Measurements from ENCODE around the gene ZNF23.
A peak's percentile ranks its signal among the peaks of the same experiment; 100 is the strongest.
"Not testable (repeated sequence)": the region's sequence is repeated elsewhere in the genome, so short reads cannot be mapped to it uniquely, and the experiment has no call there.

The ZNF23 gene

DNA sequence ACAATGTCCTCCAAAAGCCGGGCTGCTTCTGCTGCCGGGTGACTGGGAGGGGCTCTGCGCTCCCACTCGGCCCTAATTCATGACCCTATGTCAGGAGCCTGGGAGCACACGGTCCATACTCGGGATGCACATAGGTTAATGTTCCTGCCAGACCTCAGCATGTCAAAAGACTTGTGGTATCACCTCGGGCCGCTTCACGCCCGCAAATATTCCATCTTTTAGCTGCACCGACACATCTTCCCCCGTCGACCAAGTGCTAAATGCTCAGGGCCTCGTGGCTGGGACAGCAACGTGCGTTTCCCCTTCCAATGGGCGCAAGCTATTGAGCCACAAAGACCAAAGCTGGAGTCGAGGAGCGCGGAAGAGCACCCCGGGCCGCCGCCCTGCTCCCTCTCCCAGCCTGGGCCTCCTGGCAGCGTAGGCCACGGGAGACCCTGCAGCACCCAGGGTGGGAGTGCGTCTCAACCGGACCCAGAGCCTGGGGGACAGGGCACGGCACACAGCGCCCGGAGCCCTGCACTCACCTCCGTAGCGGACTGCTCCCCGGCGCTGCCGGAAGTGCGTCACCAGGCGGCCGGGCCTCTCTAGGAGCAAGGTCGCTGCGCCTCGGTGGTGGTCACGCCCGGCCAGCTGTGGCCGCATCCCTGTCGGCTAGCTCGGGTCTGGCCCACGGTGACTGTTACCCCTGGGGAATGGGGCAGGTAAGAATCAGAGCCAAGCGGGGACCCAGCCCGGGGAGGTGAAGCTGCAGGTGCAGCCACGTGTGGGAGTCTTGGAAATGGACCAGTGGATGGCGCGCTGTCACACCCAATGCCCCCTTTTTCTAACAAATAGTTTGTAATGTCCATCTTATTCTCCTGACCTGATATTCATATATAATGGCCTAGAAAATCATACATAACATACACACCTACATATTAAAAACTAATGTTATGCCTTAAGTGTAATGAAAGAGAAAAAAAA, at the start of gene ZNF23:
ZNF23 (minus strand) TSS at position 562 of the 963 bp plus-strand sequence. CDS start 5,451 bp downstream, outside the sequence.
- peak; percentile 74 for DNase-seq

- DNase-seq: no peak
Measured at GRCh38 chr16:71507061-71507460, 45.0 kb upstream of the ZNF23 start.

- no peak for DNase-seq
Measured at GRCh38 chr16:71504901-71505300, 42.9 kb upstream of the ZNF23 start.

DNA sequence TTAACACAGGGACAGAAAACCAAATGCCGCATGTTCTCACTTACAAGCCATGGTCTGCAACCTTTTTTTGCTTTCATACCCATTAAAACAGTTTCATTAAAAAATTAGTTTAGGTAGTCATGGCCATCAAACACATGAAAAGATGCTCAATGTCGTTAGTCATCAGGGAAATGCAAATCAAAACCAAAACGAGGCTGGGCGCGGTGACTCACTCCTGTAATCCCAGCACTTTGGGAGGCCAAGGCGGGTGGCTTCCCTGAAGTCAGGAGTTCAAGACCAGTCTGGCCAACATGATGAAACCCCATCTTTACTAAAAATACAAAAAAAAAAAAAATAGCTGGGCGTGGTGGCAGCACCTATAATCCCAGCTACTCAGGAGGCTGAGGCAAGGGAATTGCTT, 42.0 kb upstream of the ZNF23 start:
- DNase-seq: not testable (repeated sequence)

DNA sequence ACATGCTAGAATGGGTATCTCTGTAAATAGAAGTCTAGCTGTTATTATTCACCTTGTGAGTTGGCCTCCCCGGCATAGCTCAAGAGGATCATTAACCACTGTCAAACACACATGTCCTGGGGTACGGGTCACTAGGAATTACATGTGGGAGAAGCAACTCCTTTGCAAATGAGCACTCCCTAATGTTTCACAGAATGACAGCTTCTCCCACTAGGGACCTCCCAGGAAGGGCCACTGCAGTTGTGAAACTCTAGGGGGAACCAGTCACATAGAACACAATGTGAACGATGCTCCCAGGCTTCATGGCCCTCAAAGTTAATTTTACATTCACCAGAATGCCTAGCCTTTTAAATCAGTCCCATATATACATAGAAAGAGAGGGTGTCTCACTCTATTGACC, 39.5 kb upstream of the ZNF23 start:
- no peak for DNase-seq

DNA sequence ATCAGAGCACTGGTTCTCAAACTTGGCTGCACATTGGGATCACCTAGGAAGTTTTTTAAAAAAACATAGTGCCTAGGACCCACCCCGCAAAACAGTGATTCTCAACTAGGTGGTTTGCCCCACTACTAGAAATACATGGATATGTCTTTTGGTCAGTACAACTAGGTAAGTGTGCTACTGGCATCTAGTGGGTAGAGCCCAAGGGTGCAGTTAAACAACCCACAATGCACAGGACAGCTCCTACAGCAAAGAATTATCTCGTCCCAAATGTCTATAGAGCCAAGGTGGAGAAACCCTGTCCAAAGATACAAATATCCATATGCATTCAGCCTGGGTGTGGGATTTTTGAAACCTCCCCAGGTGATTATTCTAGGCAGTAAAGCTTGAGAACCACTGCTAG, 38.9 kb upstream of the ZNF23 start:
- no peak for DNase-seq

- DNase-seq: peak; percentile 57
Measured at GRCh38 chr16:71499775-71500364, 37.8 kb upstream of the ZNF23 start.

- no peak for DNase-seq
Measured at GRCh38 chr16:71498031-71498430, 36.0 kb upstream of the ZNF23 start.

DNA sequence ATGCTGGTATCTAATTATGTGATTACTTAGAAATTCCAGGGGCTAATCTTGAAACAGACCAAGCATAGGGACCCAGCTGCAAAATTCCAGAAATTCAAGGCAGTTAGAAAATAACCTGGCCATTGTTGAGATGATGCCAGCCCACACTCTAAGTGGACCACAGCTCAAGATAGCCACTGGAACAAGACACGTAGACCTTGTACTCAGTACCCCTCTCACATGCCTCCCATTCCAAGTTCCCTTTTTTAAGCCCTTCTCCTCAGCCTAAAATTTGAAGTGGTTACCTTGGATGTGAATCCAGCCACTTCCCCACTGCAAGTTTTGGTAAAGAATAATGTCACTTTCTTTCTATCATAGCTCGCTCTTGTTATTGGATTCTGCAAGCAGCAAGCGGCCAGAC, 31.2 kb upstream of the ZNF23 start:
- no peak for DNase-seq

GRCh38 chr16:71492786-71493185, 30.7 kb upstream of the ZNF23 start:
- no peak for DNase-seq

DNA sequence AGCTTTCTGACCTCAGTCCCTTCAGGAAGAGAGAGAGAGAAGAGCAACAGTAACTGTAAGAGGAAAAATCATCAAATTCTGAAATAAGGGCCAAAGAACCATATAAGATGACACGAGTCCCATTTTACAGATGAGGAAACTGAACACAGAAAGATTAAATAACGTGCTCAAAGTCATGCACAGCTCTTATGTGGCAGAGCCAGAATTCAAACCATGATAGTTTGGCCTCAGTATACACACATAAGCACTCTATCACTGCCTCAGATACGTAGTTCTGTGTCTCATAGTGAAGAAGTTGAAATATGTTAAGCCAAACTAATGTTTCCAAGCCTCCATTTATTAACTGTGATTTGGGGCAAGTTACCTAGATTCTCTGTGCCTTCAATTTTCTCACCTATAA, 29.0 kb upstream of the ZNF23 start:
- no peak for DNase-seq

DNA sequence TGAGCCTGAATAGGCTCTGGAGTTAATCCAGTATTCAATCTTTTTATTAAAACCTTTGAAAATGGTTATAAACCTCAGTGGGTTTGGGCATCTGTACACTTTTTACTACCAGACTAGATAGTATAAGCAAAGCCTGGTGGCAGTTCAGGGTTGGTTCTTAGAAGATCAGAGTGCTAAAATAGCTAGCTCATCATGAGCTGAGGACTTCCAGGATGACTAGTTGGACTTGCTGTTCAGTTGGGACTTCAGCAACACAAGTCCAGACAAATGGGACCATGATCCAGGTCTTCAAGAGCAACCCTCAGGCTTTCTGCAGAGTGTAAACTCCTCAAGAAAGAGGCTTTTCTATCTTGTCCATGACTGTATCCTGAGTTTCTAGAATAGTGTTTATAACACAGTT, 28.3 kb upstream of the ZNF23 start:
- no peak for DNase-seq

- DNase-seq: no peak
Measured at GRCh38 chr16:71489122-71489521, 27.1 kb upstream of the ZNF23 start, which contains the start of gene ZNF19. Gene ZNF19, minus strand, starts transcription at chr16:71489324. Its CDS starts 7,210 bp downstream, at chr16:71482114.

DNA sequence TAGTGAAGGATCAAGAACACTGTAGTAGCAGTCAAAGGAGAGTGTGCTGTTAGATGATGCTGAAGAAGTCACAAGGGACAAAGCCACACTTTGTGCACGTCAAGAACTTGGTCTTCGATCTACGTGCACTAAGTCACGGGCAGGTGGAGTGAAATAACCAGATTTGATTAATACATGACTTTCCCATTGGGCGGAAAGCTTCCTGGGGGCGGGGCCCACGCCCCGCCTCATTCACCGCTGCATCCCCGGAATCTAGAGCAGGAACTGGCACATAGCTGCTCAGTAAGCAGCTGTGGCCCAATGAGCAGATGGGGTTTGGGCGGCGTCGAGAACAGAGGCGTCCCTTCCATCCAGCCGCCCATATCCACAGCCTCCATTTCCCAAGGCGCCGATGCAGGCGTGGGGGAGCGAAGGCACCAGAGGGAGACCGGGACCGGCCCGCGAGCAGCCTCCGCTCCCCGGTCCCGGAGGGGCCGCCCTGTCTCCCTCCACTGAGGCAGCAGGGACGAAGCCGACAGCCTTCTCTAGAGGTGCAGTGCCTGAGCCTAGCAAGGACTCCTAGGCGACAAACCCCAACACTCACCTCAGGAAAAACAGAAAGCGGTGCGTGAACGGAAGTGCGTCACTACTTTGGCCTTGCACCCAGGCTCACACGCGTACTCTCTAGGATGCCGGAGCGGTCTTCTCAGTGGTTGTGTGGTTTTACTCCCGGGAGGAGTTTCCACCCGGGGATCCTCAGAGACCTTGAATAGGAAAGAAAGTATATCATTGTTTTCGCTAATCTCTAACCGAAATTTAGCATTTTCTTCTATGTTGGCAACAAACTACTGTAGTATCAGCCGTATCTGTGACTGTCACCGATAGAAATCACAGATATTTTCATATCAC, 22.2 kb upstream of the ZNF23 start:
- DNase-seq: peak; percentile 92

DNA sequence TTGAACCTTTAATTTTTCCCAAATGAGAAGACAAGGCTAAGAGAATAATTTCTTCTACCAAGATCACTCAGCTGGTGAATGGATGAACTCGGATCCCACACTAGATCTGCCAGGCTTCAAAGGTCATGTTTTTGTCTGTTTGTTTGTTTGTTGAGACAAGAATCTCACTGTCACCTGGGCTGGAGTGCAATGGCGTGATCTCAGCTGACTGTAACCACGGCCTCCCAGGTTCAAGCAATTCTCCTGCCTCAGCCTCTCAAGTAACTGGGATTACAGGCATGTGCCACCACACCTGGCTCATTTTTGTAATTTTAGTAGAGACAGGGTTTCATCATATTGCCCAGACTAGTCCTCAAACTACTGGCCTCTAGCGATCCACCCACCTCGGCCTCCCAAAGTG, 20.5 kb upstream of the ZNF23 start:
- no peak for DNase-seq

DNA sequence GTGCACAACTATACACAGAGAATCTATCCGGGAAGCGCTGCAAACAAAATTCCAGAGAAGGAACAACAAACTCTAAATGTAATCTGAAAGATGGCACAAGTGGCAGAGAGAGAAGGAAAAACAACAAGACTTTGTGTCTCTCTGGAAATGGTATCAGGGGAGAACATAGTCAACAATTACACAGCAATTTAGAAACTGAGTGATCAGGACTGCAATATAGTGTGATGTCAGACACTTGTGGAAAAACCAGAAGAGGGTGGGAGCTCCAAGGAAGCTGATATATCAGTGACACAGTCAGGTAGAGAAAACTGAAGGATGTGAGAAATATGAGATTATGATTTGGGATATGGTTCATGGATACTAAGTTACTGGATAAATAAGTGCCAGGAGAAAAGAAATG, 18.9 kb upstream of the ZNF23 start:
- no peak for DNase-seq

DNA sequence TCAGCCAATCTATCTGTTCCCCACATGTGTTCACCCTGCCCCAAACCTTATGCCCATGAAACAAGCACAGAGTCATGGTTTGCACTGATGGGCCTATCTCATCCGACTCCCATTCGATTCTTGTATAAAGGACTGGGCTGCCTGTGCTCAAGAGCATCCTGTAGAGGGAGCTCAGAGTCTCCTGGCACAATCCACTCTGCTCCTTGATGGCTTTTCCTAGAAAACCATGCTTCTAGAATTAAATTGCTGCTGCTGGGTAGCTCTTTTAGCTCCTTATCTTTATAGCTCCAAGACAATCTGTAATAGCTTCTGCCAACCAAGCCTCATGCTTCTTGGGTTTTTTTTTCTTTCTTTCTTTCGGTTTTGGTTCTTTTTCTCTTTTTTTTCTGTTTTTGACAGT, 17.4 kb upstream of the ZNF23 start:
- DNase-seq: peak; percentile 18

DNA sequence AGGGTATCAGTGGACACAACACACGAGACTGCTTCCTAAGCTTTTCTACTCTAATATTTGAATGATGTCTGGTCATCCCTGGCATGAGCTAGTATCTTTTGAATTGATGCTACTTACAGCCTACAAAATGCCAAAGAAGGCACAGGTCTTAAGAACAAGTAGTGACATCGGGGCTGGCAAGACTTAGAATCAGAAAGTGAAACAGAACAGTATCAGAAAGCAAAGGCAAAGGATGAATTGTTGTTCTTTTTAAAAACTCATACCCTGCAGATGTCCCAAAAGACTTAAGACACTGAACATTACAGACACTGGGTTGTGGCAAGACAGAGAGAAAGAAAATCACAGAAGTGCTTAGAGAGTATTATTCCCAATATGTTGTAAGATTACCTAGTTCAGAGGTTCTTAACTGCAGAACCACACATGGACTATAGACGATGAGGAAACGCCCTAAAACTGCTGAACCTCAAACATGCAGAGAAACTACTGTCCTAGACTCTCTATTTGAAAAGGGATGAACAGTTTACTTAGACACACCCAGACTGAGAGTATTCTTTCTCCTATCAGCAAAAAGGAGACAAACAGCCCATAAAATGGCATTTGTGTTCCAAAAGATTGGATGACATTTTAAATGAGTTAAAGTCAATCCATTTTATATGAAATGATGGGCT, 14.5 kb upstream of the ZNF23 start:
- no peak for DNase-seq

DNA sequence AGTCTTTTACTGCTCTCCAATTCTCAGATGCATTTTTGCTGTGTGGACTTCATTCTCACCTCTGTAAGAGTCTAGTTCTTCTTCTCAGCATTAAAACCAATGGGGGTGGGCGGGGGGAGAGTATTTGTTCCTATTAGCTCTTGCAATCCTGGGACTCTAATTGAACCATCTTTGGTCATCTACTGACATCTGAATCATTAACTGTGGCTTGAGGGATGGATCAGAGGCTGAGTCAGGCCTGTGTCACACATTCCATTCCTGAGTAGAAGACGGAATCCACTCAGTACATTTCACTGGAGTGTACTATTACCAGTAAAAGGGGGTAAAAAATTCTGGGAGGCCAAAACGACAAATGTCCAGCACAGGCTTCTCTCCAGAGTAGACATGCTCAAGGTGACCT, 12.8 kb upstream of the ZNF23 start:
- peak; percentile 95 for DNase-seq

DNA sequence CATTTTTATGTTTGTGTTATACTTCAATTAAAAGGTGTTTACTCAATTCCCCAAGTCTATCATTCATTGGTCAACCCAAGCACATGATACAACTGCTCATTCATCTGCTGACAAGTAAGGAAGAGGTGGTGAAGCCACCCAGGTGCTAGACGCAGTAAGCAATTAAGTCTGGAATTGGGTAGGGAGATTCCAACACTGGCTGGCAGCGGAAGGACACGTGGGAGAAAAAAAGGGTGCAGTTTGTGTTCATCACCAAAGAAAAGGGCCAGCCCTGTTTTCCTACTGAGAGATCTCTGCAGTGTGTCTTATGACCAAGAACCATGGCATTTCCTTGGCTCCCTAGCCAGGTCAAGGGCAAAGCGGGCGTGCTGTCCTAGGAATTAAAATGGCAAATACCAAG, 11.8 kb upstream of the ZNF23 start:
- DNase-seq: peak; percentile 48

- DNase-seq: no peak
Measured at GRCh38 chr16:71472931-71473330, 10.9 kb upstream of the ZNF23 start.

- DNase-seq: peak; percentile 26
Measured at GRCh38 chr16:71472051-71472450, 10.0 kb upstream of the ZNF23 start.

DNA sequence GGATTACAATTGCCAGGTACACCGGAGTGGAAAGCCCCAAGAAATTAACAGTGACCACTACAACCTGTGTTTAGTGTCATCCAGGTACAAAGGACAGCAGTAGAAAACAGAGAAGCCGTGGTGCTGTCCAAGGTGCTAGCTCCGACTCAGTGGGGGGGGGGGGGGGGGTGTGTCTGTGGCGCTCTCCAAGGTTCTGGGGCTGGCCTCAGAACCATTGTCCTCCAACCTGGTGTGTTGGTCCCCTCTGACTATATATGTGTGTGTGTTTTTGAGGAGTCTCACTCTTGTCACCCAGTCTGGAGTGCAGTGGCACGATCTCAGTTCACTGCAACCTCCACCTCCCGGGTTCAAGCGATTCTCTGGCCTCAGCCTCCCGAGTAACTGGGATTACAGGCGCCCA, 5.8 kb upstream of the ZNF23 start:
- DNase-seq: peak; percentile 17

All from EL (cell line).